Vagina (tissue), 2 donors: ENCODE measurements around the gene CPLX3.

ENCODE experiments used
- CTCF ChIP-seq, 3 experiments: fragments of 450-650 bp in 2 of 3; fragments of 200-600 bp in 1 of 3; sonication (generic) in 1 of 3; IDR thresholded peaks; one replicate each; pipeline ENCODE4 v1.5.1; 2017 to 2019; ENCODE audit warnings: antibody characterized with exemption in 3 of 3, mild to moderate bottlenecking in 2 of 3, moderate library complexity in 2 of 3
- POLR2AphosphoS5 ChIP-seq, 2 donors: sonication (generic); formaldehyde crosslinking; IDR thresholded peaks; one replicate each; pipeline ENCODE4 v1.9.0; 2017; ENCODE audit warnings: antibody characterized with exemption in 2 of 2, mild to moderate bottlenecking in 2 of 2, low read depth in 1 of 2; ENCODE audit not compliant: insufficient read depth in 1 of 2

GRCh38 chr15:74783072-74783807 is 43.2 kb upstream of the CPLX3 start:
- no peak for TF ChIP-seq CTCF (IDR thresholded peaks at IDR 0.05)
- TF ChIP-seq POLR2AphosphoS5 (IDR thresholded peaks at IDR 0.05; ENCODE audit: insufficient read depth in 1 of 2, low read depth in 1 of 2): no peak
